Measurements from ENCODE around the gene HMCN1.

GRCh38 chr1:185896863-185897262 is 162.7 kb downstream of the HMCN1 start:
- no peak for TF ChIP-seq CTCF (IDR thresholded peaks at IDR 0.05; ENCODE audit: low read depth, low read length)
- no peak for TF ChIP-seq MYC (IDR thresholded peaks at IDR 0.05; ENCODE audit: low read depth, low read length)
